ENCODE measurements around the gene RAB35.

RAB35 gene

DNA sequence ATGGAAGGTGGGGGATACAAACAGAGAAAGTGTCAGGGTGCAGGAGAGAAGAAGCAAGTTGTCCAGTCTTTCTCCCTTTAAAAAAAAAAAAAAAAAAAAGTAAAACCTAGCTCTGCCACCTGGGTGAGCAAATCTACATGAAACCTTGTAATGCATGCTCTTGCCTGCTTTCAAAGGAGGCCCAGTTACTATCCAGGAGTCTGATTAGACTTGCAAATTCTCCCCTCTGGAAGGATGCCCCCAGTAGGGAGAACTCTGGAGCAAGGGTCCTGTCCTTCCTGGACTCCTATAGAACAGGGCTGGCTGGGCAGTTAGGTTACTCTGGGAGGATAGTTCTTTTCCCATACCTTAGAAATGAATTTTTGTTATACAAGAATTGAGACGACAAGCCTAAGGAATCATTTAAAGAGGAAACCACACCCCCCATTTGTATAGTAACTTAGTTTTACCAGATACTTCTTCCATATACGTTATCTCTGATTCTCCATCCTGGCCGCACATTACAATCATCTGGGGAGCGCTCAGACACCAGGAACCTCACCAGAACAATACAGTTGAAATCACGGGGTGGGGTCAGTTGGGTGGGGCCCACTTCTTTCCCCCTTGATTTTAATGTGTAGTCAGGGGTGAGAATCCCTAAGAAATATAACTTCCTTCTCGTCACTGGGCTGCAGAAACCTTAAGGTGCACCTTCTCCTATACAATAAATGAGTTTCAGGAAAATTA lies 30.5 kb downstream of the RAB35 start:
- no peaks in the 10 kb centered on the region for H3K27me3 ChIP-seq (ENCODE audit: insufficient read depth, insufficient read length)
- peak overlapping the region; percentile 42 for H3K9ac ChIP-seq (ENCODE audit: insufficient read length, low read depth)
- DNase-seq (ENCODE audit: low read depth, low spot score) = peak; percentile 51
- peaks cover 8% of the 10 kb centered on the region for H3K4me1 ChIP-seq (ENCODE audit: insufficient read depth, insufficient read length)
- peaks cover 15% of the 10 kb centered on the region for H3K36me3 ChIP-seq (ENCODE audit: insufficient read depth, insufficient read length, low read length)
- no peak overlapping the region for H3K4me3 ChIP-seq (ENCODE audit: insufficient read length, low read depth)
- H3K9me3 ChIP-seq (ENCODE audit: insufficient read depth, low read length) = no peaks in the 10 kb centered on the region
- TF ChIP-seq YY1 (IDR thresholded peaks at IDR 0.05; ENCODE audit: insufficient read depth, insufficient read length) = no peak
- TF ChIP-seq SUZ12 (IDR thresholded peaks at IDR 0.05; ENCODE audit: extremely low read depth, insufficient read depth, insufficient read length) = no peak
- TF ChIP-seq ZNF274 (IDR thresholded peaks at IDR 0.05; ENCODE audit: low read depth, low read length) = no peak

DNA sequence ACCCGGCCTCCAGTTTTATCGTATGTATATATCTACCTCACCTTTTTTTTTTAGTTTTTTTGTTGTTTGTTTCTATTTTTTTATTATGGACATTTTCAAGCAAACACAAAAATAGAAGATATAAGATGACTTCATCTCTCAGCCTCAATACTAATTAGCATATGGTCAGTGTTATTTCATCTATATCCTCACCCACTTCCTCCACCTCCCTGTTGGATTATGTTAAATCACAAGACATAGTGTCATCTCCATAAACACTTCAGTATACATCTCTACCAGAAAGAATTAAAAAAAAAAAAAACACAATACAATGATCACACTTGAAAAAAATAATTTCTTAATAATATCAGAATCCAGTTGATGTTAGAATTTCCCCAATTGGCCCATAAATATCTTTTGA lies 34.9 kb downstream of the RAB35 start:
- H3K36me3 ChIP-seq (ENCODE audit: insufficient read depth, insufficient read length, low read length) = no peaks in the 10 kb centered on the region
- H3K9me3 ChIP-seq (ENCODE audit: insufficient read depth, low read length) = peaks cover 2% of the 10 kb centered on the region; the same call in 1 of the 2 replicates
- peaks cover 5% of the 10 kb centered on the region for H3K4me1 ChIP-seq (ENCODE audit: insufficient read depth, insufficient read length)
- H3K4me3 ChIP-seq (ENCODE audit: insufficient read length, low read depth) = no peak overlapping the region
- DNase-seq (ENCODE audit: low read depth, low spot score) = no peak
- no peak overlapping the region for H3K9ac ChIP-seq (ENCODE audit: insufficient read length, low read depth)
- H3K27me3 ChIP-seq (ENCODE audit: insufficient read depth, insufficient read length) = no peaks in the 10 kb centered on the region
- TF ChIP-seq YY1 (IDR thresholded peaks at IDR 0.05; ENCODE audit: insufficient read depth, insufficient read length) (no peak), SUZ12 (IDR thresholded peaks at IDR 0.05; ENCODE audit: extremely low read depth, insufficient read depth, insufficient read length) (no peak), ZNF274 (IDR thresholded peaks at IDR 0.05; ENCODE audit: low read depth, low read length) (no peak)

DNA sequence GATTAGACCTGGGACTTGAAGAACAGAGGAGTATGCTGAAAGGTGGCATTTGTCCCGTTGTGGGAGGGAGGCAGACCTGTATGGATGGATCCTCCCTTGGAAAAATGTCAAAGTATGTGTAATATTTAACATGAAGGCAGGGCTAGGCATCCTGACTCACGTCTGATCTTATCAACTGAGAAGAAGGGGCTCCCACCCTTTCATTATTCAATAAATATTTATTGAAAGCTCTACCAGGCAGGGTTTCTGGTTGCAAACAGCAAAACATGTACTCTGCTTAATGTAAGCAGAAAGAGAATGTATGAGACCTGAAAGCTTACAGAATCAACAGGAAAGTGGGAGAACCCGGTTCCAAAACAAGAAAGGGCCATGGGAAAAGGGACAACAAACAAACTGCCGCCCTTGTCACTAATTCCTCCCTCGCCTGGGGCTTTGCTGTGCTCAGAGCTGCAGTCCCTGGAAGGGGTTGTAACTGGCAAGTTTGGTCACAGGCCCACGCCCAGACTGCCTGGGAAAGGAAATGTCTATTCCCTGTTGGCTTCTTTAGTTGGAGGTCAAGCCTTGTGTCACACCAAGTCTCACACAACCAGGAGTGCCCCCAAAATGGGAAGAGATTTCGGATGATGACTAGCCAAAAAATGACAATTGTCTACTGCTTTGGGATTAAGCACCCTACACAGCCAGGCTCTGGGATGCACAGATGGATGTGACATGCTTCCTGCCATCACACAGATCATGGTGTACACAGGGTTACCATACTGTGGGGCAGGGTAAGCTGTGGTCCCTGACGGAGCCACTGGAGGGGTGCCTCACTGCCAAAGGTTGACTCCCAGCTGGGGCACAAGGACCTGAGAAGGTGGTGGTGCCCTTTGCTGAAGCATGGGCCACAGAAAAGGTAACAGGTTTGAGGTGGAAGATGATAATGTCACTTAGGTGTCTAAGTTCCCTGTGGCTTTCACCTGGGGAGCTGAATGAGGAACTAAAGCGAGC lies 36.8 kb downstream of the RAB35 start:
- Histone ChIP-seq H3K27me3 (ENCODE audit: insufficient read depth, insufficient read length) (no peaks in the 10 kb centered on the region), H3K36me3 (ENCODE audit: insufficient read depth, insufficient read length, low read length) (no peaks in the 10 kb centered on the region), H3K9me3 (ENCODE audit: insufficient read depth, low read length) (peaks cover 6% of the 10 kb centered on the region; the same call in 1 of the 2 replicates), H3K4me1 (ENCODE audit: insufficient read depth, insufficient read length) (peaks cover 5% of the 10 kb centered on the region), H3K9ac (ENCODE audit: insufficient read length, low read depth) (no peak overlapping the region), H3K4me3 (ENCODE audit: insufficient read length, low read depth) (no peak overlapping the region)
- TF ChIP-seq ZNF274 (IDR thresholded peaks at IDR 0.05; ENCODE audit: low read depth, low read length) = no peak
- TF ChIP-seq SUZ12 (IDR thresholded peaks at IDR 0.05; ENCODE audit: extremely low read depth, insufficient read depth, insufficient read length) = no peak
- TF ChIP-seq YY1 (IDR thresholded peaks at IDR 0.05; ENCODE audit: insufficient read depth, insufficient read length) = no peak
- DNase-seq (ENCODE audit: low read depth, low spot score) = no peak

DNA sequence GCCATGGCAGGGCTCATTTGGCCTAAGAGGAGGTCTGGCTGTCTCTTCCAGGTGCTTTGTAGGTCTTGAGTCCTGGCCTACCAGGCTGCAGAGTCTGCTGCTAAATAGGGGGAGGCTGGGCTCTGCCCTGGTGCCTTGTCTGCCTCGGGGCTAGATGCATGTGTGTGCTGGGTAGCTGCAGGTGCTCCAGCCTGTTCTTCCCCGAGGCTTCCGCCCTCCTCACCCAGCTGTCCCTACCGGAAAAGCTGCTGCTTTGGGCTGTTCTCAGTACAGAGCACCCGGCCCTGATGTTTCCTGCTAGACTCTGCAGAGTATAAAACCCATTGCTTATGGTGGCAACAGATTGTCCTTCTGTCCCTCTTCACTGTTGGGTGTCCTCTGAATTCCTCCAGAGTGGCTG lies 37.7 kb downstream of the RAB35 start:
- Histone ChIP-seq H3K9ac (ENCODE audit: insufficient read length, low read depth) (no peak overlapping the region), H3K4me3 (ENCODE audit: insufficient read length, low read depth) (no peak overlapping the region), H3K4me1 (ENCODE audit: insufficient read depth, insufficient read length) (peaks cover 5% of the 10 kb centered on the region), H3K27me3 (ENCODE audit: insufficient read depth, insufficient read length) (no peaks in the 10 kb centered on the region), H3K36me3 (ENCODE audit: insufficient read depth, insufficient read length, low read length) (no peaks in the 10 kb centered on the region), H3K9me3 (ENCODE audit: insufficient read depth, low read length) (peaks cover 6% of the 10 kb centered on the region; the same call in 1 of the 2 replicates)
- TF ChIP-seq ZNF274 (IDR thresholded peaks at IDR 0.05; ENCODE audit: low read depth, low read length) = no peak
- no peak for TF ChIP-seq YY1 (IDR thresholded peaks at IDR 0.05; ENCODE audit: insufficient read depth, insufficient read length)
- no peak for TF ChIP-seq SUZ12 (IDR thresholded peaks at IDR 0.05; ENCODE audit: extremely low read depth, insufficient read depth, insufficient read length)
- DNase-seq (ENCODE audit: low read depth, low spot score) = no peak

DNA sequence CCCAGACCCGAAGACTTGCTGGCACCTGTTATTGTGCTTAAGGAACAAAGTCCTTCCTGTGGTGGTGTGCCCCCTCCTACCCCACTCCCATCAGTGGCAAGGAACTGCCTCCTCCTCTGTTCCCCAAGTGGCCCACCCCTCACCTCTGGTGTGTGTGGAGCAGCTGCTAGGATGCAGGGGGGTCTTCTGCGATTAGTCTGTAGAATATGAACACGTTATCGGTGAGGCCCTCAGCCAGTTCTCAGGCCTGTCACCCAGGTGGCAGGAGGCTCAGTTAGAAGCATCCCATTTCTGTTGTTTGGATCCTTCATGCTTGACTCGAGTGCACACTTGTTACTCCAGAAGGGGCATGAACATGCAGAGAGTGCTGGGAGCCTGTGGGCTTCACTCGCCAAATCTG lies 39.3 kb downstream of the RAB35 start:
- H3K9me3 ChIP-seq (ENCODE audit: insufficient read depth, low read length) = peaks cover 6% of the 10 kb centered on the region; the same call in 1 of the 2 replicates
- H3K4me1 ChIP-seq (ENCODE audit: insufficient read depth, insufficient read length) = peaks cover 5% of the 10 kb centered on the region
- peaks cover 3% of the 10 kb centered on the region for H3K36me3 ChIP-seq (ENCODE audit: insufficient read depth, insufficient read length, low read length)
- TF ChIP-seq SUZ12 (IDR thresholded peaks at IDR 0.05; ENCODE audit: extremely low read depth, insufficient read depth, insufficient read length) (no peak), ZNF274 (IDR thresholded peaks at IDR 0.05; ENCODE audit: low read depth, low read length) (no peak), YY1 (IDR thresholded peaks at IDR 0.05; ENCODE audit: insufficient read depth, insufficient read length) (no peak)
- no peak for DNase-seq (ENCODE audit: low read depth, low spot score)
- no peaks in the 10 kb centered on the region for H3K27me3 ChIP-seq (ENCODE audit: insufficient read depth, insufficient read length)
- no peak overlapping the region for H3K9ac ChIP-seq (ENCODE audit: insufficient read length, low read depth)
- no peak overlapping the region for H3K4me3 ChIP-seq (ENCODE audit: insufficient read length, low read depth)

DNA sequence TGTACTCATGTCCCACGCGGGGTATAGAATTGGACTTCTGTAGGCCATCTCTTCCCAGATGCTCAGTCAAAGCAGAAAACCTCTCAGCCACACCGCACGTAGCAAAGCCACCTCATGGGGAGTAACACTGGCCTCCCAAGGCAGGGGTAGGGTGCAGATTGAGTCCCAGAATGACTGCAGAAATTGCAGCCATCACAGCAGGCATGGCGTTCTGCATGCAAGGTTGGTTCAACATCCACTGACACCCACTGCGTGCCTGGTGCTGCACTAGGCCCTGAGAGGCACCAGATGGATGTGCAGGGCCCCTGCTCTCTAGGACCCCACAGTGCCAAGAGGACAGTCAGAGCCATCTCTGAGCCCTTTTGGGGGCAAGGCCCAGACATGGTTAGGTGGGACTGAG lies 39.9 kb downstream of the RAB35 start:
- Histone ChIP-seq H3K9me3 (ENCODE audit: insufficient read depth, low read length) (peaks cover 6% of the 10 kb centered on the region; the same call in 1 of the 2 replicates), H3K9ac (ENCODE audit: insufficient read length, low read depth) (no peak overlapping the region), H3K4me1 (ENCODE audit: insufficient read depth, insufficient read length) (peaks cover 5% of the 10 kb centered on the region), H3K36me3 (ENCODE audit: insufficient read depth, insufficient read length, low read length) (peaks cover 6% of the 10 kb centered on the region), H3K4me3 (ENCODE audit: insufficient read length, low read depth) (no peak overlapping the region), H3K27me3 (ENCODE audit: insufficient read depth, insufficient read length) (no peaks in the 10 kb centered on the region)
- no peak for DNase-seq (ENCODE audit: low read depth, low spot score)
- no peak for TF ChIP-seq YY1 (IDR thresholded peaks at IDR 0.05; ENCODE audit: insufficient read depth, insufficient read length)
- no peak for TF ChIP-seq SUZ12 (IDR thresholded peaks at IDR 0.05; ENCODE audit: extremely low read depth, insufficient read depth, insufficient read length)
- no peak for TF ChIP-seq ZNF274 (IDR thresholded peaks at IDR 0.05; ENCODE audit: low read depth, low read length)
